ENCODE measurements around the gene TMEM88.

The TMEM88 gene

GRCh38 chr17:7833011-7833794 lies 21.7 kb upstream of the TMEM88 start:
- DNase-seq (ENCODE audit: low read depth): no peak

GRCh38 chr17:7833795-7834541 lies 20.9 kb upstream of the TMEM88 start, which contains the start of gene KDM6B:
TSS of gene KDM6B (plus strand) at chr17:7834217. CDS start at chr17:7845555, 11,338 bp downstream.
- peak; percentile 76 for DNase-seq (ENCODE audit: low read depth)

- no peak for DNase-seq (ENCODE audit: low read depth)
Observed at GRCh38 chr17:7834542-7834956, 20.3 kb upstream of the TMEM88 start.

GRCh38 chr17:7834957-7835813 lies 19.7 kb upstream of the TMEM88 start:
- DNase-seq (ENCODE audit: low read depth): peak; percentile 93

- no peak for DNase-seq (ENCODE audit: low read depth)
Observed at GRCh38 chr17:7835814-7836595, 18.9 kb upstream of the TMEM88 start.

GRCh38 chr17:7836596-7837407 lies 18.1 kb upstream of the TMEM88 start:
- peak; percentile 86 for DNase-seq (ENCODE audit: low read depth)

GRCh38 chr17:7837408-7838088 lies 17.3 kb upstream of the TMEM88 start:
- no peak for DNase-seq (ENCODE audit: low read depth)

- DNase-seq (ENCODE audit: low read depth): no peak
Observed at GRCh38 chr17:7838090-7839075, 16.5 kb upstream of the TMEM88 start.

GRCh38 chr17:7839190-7839875 lies 15.5 kb upstream of the TMEM88 start:
- no peak for DNase-seq (ENCODE audit: low read depth)

- no peak for DNase-seq (ENCODE audit: low read depth)
Observed at GRCh38 chr17:7839876-7840261, 15.0 kb upstream of the TMEM88 start.

GRCh38 chr17:7840441-7840840 lies 14.4 kb upstream of the TMEM88 start:
- no peak for DNase-seq (ENCODE audit: low read depth)

GRCh38 chr17:7840875-7841274 lies 14.0 kb upstream of the TMEM88 start:
- DNase-seq (ENCODE audit: low read depth): no peak

- DNase-seq (ENCODE audit: low read depth): no peak
Observed at GRCh38 chr17:7841396-7841914, 13.4 kb upstream of the TMEM88 start.

- peak; percentile 66 for DNase-seq (ENCODE audit: low read depth)
Observed at GRCh38 chr17:7841915-7842379, 12.9 kb upstream of the TMEM88 start.

- DNase-seq (ENCODE audit: low read depth): peak; percentile 80
Observed at GRCh38 chr17:7842380-7843256, 12.2 kb upstream of the TMEM88 start.

- no peak for DNase-seq (ENCODE audit: low read depth)
Observed at GRCh38 chr17:7843257-7843535, 11.7 kb upstream of the TMEM88 start.
